GM12875 (cell line): Measurements from ENCODE around the gene ZNF726.
"Not testable (repeated sequence)": the region's sequence is repeated elsewhere in the genome, so short reads cannot be mapped to it uniquely, and the experiment has no call there.

Experiments used
- H3K4me3 ChIP-seq: one replicate; pipeline ENCODE4 v1.5.1; 2011; ENCODE audit warnings: low read depth, low read length, control low read depth
- CTCF ChIP-seq: IDR thresholded peaks from 2 replicates; pipeline ENCODE4 v1.5.1; 2011; ENCODE audit warnings: low read depth, mild to moderate bottlenecking, control low read depth, inconsistent platforms, low read length, moderate library complexity, borderline replicate concordance; ENCODE audit not compliant: insufficient read depth

The ZNF726 gene

GRCh38 chr19:23908165-23908564 lies 6.5 kb upstream of the ZNF726 start:
- no peak for TF ChIP-seq CTCF
- no peak overlapping the region for H3K4me3 ChIP-seq

DNA sequence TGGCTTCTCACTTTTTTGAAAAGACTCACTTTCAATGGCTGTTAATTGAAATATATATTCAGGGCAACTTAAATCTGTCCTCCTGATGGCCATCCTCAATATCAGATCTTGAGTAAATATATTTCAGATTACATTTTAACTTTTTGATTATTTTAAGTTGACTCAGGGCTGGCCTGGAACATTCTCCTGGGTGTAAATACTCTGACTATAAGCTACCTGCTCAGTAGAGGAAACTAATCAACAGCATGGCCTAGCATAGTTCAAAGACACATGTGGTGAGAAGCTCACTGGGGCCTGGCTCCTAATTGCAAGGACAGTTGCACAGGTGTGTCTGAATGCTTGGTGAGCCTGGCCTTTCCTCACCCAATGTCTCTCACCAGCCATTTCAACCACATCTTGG lies 5.5 kb upstream of the ZNF726 start:
- no peak overlapping the region for H3K4me3 ChIP-seq
- TF ChIP-seq CTCF, result no peak

DNA sequence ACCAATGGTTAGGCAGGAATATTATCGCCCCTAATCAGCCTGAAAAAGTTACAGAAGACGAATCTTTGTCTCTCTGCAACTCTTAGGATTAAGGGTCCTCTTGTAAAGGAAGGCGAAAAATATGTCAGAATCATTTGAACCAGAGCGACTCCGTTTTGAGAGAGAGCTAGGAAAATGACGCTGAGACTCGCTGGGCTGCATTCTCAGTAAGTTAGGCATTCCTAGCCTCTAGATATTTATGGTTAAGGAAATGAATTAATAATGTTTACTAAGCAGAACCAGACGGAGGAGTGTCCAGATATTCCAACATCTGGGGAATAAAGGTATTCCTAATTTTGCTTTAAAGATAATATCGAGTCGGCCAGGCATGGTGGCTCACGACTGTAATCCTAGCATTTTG lies 755 bp upstream of the ZNF726 start:
- no peak for TF ChIP-seq CTCF
- H3K4me3 ChIP-seq, result no peak overlapping the region

DNA sequence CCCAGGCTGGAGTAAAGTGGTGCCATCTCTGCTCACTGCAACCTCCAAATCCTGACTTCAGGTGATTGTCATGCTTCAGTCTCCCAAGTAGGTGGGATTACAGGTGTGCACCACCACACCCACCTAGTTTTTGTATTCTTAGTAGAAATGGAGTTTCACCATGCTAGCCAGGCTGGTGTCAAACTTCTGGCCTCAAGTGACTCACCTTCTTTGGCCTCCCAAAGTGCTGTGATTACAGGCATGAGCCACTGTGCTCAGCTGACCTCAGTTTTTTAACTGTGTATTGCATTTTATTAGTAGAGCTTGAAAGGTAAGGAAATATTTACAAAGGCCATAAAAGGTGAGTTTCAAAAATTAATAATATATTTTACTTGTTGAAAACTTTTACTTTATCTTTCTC lies 2.3 kb downstream of the ZNF726 start:
- no peak overlapping the region for H3K4me3 ChIP-seq
- no peak for TF ChIP-seq CTCF

DNA sequence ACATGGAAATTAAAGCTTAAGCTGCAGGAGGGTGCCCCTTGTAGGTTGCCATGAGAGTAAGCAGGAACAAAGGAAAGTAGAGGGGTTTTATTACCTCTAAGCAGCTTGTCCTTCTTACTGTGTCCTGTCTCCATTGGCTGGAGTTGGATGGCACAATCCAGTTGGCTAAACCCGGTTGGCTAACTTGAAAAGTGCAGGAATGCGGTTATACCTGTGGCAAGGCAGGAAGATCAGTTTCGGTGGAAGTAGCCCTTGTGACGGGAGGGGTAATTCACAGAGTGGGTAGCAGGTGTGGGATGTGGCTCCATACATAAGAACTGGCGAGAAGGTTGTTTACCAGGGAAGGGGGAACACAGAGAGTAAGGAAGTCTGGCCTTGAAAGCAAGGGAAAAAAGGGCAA lies 3.2 kb downstream of the ZNF726 start:
- TF ChIP-seq CTCF, result no peak
- no peak overlapping the region for H3K4me3 ChIP-seq

- no peak for TF ChIP-seq CTCF
- H3K4me3 ChIP-seq, result no peak overlapping the region
Observed at GRCh38 chr19:23925285-23925684, 10.6 kb downstream of the ZNF726 start.

DNA sequence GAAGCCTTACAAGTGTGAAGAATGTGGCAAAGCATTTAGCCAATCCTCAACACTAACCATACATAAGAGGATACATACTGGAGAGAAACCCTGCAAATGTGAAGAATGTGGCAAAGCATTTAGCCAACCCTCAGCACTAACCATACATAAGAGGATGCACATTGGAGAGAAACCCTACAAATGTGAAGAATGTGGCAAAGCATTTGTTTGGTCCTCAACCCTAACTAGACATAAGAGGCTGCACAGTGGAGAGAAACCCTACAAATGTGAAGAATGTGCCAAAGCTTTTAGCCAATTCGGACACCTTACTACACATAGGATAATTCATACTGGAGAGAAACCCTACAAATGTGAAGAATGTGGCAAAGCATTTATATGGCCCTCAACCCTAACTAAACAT lies 18.2 kb downstream of the ZNF726 start:
- H3K4me3 ChIP-seq, result no peak overlapping the region
- TF ChIP-seq CTCF, result no peak

DNA sequence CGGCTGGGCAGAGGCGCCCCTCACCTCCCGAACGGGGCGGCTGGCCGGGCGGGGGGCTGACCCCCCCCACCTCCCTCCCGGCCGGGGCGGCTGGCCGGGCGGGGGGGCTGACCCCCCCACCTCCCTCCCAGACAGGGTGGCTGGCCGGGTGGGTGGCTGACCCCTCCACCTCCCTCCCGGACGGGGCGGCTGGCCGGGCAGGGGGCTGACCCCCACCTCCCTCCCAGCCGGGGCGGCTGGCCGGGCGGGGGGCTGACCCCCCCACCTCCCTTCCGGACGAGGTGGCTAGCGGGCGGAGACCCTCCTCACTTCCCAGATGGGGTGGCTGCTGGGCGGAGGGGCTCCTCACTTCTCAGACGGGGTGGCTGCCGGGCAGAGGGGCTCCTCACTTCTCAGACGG lies 22.3 kb downstream of the ZNF726 start:
- H3K4me3 ChIP-seq, result not testable (repeated sequence)
